GM12874 (cell line): ENCODE results near the gene LENG8.

Experiments used
- TF ChIP-seq, protein P1 (sequence below): IDR thresholded peaks from 2 replicates; pipeline ENCODE4 v1.5.1; 2011; ENCODE audit warnings: low read depth, mild to moderate bottlenecking, control low read depth, low read length, moderate library complexity; ENCODE audit not compliant: insufficient read depth

LENG8 gene

DNA sequence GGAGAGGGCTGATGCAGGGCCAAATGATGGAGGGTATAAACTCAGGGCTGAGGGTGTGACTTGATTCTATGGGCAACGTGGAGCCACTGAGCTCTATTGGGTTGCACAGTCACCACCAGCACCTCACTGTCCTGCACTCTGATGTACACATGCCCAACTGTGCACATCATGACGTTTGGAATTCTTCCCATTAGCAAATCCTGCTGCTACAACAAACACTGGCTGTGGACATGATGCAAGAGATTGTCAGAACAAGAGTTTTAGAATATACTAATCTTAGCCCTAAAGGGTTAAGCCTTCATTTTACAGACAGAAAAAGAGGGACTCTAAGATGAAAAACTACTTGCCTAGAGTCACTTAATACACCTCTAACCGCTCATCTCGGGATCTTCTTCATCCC is 36.1 kb upstream of the LENG8 start:
- TF ChIP-seq, protein P1, sequence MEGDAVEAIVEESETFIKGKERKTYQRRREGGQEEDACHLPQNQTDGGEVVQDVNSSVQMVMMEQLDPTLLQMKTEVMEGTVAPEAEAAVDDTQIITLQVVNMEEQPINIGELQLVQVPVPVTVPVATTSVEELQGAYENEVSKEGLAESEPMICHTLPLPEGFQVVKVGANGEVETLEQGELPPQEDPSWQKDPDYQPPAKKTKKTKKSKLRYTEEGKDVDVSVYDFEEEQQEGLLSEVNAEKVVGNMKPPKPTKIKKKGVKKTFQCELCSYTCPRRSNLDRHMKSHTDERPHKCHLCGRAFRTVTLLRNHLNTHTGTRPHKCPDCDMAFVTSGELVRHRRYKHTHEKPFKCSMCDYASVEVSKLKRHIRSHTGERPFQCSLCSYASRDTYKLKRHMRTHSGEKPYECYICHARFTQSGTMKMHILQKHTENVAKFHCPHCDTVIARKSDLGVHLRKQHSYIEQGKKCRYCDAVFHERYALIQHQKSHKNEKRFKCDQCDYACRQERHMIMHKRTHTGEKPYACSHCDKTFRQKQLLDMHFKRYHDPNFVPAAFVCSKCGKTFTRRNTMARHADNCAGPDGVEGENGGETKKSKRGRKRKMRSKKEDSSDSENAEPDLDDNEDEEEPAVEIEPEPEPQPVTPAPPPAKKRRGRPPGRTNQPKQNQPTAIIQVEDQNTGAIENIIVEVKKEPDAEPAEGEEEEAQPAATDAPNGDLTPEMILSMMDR = no peak

- TF ChIP-seq, protein P1 = no peak
Observed at GRCh38 chr19:54414156-54414555, 34.8 kb upstream of the LENG8 start.

DNA sequence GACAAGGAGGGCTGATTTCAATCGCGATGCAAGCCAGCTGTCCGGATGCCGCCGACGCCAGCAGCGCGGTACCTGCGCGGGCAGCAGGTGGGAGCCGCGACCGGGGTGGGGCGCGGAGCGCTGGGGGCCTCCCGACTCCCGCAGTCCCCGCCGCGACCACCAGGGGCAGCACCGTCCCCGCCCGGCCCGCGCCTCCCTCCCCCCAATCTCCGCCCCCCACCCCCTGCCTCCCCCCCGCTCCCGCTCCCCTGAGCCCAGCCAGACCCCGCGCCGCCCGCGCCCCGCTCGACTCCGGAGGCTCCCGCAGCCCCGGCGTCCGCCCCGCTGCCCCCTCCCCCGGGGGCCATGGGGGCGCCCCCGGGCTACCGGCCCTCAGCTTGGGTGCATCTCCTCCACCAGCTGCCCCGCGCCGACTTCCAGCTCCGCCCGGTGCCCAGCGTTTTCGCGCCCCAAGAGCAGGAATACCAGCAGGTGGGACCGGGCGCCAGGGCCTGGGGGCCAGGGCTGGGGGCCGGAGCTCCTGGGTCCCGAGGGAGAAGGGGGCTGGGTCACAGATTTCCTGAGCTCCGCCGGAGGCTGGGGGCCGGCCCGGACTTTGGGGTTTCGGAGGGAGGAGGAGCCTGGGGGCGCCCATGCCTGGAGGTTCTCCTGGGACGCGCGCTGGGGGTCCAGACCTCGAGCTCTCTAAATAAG is 33.6 kb upstream of the LENG8 start, which contains the start of gene TTYH1:
TTYH1 (plus strand) TSS at position 257 of the 693 bp plus-strand sequence; CDS start at position 346, 89 bp downstream.
- TF ChIP-seq, protein P1 = peak; percentile 55

DNA sequence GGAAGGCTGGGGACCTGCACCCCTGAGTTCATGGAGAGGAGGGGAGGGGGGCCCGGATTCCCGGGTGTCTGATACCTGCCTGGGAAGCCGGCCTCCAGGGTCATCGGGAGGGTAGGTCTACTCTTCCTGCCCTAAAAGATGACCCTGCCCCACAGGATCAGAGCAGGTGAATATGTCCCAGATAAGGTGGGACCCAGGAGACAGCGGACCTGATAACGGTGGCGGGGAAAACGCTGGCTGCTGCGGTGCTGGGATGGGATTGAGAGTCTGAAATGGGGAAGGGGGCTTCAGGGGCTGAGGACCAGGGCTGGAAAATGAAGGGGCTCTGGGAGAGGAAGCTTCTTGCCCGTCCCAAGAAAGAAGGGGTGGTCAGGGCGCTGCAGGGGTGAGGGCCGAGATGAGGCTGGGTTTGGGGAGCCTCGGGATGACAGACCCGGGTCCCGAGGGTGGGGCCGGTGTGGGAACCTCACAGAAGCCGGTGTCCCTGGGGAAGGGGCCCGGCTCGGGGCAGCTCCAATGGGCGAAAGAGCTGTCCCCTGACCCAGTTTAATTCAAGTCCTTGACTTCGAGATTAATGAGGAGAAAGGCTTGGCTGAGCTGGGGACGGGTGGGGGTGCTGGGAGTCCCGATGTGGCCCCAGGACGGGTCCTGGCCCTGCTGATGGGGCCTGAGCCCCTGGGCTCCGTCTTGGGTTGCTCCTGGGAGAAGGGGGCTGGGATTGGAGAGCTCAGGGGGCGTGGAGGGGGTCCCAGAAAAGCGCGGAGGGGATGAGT is 32.9 kb upstream of the LENG8 start:
- TF ChIP-seq, protein P1 = no peak

- TF ChIP-seq, protein P1 = no peak
Observed at GRCh38 chr19:54416695-54417491, 32.1 kb upstream of the LENG8 start.

GRCh38 chr19:54418030-54418929 is 30.7 kb upstream of the LENG8 start:
- TF ChIP-seq, protein P1 = no peak
